NT2/D1 (cell line): Measurements from ENCODE around the gene VRK3.

ENCODE experiments used
- YY1 ChIP-seq: IDR thresholded peaks from 2 replicates; pipeline ENCODE4 v1.6.1; 2011; ENCODE audit not compliant: insufficient read length, insufficient read depth
- ZNF274 ChIP-seq: IDR thresholded peaks from 2 replicates; pipeline ENCODE4 v1.6.1; 2011; ENCODE audit warnings: mild to moderate bottlenecking, low read depth, low read length

- TF ChIP-seq ZNF274, result no peak
- TF ChIP-seq YY1, result no peak
Observed at GRCh38 chr19:50058425-50058824, 33.3 kb upstream of the VRK3 start.
